ENCODE results near the gene CARMIL1.
"Not testable (repeated sequence)": the region's sequence is repeated elsewhere in the genome, so short reads cannot be mapped to it uniquely, and the experiment has no call there.

Gene CARMIL1

DNA sequence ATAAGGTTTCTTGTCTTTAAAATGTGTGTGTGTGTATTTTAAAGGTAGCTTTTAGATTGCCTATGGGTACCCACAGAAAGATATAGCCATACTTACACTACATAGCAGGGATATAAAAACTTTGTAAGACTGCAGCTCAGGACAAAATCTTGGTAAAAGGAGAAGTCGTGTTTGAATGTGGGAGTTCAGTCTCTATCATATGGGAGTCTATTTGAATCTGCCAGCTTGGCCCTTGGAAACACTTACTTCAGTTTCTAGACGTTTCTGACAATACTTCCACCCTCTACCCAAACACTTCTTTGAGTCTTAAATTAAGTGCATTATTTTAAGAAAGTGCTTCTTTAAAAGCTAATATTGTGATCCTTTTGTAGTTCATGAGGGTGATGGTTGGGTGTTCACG, 155.7 kb downstream of the CARMIL1 start:
- Histone ChIP-seq H3K36me3 (no peaks in the 10 kb centered on the region), H3K27me3 (ENCODE audit: insufficient read depth, low read depth, severe bottlenecking) (no peaks in the 10 kb centered on the region), H3K27ac (no peak overlapping the region), H3K4me3 (ENCODE audit: low read depth, low read length) (no peak overlapping the region), H3K9me3 (ENCODE audit: severe bottlenecking) (no peaks in the 10 kb centered on the region)
- TF ChIP-seq, protein P1, sequence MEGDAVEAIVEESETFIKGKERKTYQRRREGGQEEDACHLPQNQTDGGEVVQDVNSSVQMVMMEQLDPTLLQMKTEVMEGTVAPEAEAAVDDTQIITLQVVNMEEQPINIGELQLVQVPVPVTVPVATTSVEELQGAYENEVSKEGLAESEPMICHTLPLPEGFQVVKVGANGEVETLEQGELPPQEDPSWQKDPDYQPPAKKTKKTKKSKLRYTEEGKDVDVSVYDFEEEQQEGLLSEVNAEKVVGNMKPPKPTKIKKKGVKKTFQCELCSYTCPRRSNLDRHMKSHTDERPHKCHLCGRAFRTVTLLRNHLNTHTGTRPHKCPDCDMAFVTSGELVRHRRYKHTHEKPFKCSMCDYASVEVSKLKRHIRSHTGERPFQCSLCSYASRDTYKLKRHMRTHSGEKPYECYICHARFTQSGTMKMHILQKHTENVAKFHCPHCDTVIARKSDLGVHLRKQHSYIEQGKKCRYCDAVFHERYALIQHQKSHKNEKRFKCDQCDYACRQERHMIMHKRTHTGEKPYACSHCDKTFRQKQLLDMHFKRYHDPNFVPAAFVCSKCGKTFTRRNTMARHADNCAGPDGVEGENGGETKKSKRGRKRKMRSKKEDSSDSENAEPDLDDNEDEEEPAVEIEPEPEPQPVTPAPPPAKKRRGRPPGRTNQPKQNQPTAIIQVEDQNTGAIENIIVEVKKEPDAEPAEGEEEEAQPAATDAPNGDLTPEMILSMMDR (IDR thresholded peaks at IDR 0.05; ENCODE audit: low read depth, low read length): no peak
- DNase-seq: no peak

- Histone ChIP-seq H3K27ac (no peak overlapping the region), H3K9me3 (ENCODE audit: severe bottlenecking) (no peaks in the 10 kb centered on the region), H3K27me3 (ENCODE audit: insufficient read depth, low read depth, severe bottlenecking) (no peaks in the 10 kb centered on the region), H3K36me3 (no peaks in the 10 kb centered on the region), H3K4me3 (ENCODE audit: low read depth, low read length) (no peak overlapping the region)
- DNase-seq: no peak
- TF ChIP-seq, protein P1 (IDR thresholded peaks at IDR 0.05; ENCODE audit: low read depth, low read length): no peak
Measured at GRCh38 chr6:25435416-25435985, 156.3 kb downstream of the CARMIL1 start.

DNA sequence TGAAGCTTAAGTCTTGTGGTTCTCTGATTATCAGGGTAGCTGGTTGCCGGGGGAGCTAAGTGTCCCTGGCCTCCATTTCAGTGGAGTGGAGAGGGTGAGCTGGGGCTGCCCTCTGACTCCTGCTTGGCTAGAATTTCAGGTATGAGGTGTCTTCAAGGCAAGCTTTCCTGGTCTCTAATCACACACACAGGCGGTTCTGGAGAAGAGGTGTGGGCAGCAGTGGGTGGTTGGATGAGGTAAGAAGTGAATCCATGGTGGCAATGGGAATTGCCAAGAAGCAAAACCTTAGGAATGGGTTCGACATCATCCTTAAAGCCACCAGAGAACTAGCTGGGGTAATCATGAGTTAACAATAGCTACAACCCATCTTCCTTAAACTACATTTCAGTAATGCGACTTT, 157.6 kb downstream of the CARMIL1 start:
- no peaks in the 10 kb centered on the region for H3K36me3 ChIP-seq
- H3K9me3 ChIP-seq (ENCODE audit: severe bottlenecking): no peaks in the 10 kb centered on the region
- no peak overlapping the region for H3K4me3 ChIP-seq (ENCODE audit: low read depth, low read length)
- H3K27me3 ChIP-seq (ENCODE audit: insufficient read depth, low read depth, severe bottlenecking): no peaks in the 10 kb centered on the region
- H3K27ac ChIP-seq: no peak overlapping the region
- TF ChIP-seq, protein P1 (IDR thresholded peaks at IDR 0.05; ENCODE audit: low read depth, low read length): no peak
- no peak for DNase-seq

GRCh38 chr6:25439368-25439767, 160.2 kb downstream of the CARMIL1 start:
- Histone ChIP-seq H3K36me3 (no peaks in the 10 kb centered on the region), H3K27ac (peak overlapping the region; percentile 35), H3K9me3 (ENCODE audit: severe bottlenecking) (no peaks in the 10 kb centered on the region), H3K27me3 (ENCODE audit: insufficient read depth, low read depth, severe bottlenecking) (no peaks in the 10 kb centered on the region), H3K4me3 (ENCODE audit: low read depth, low read length) (no peak overlapping the region)
- TF ChIP-seq, protein P1 (IDR thresholded peaks at IDR 0.05; ENCODE audit: low read depth, low read length): no peak
- peak; percentile 76 for DNase-seq

GRCh38 chr6:25441663-25442270, 162.6 kb downstream of the CARMIL1 start:
- Histone ChIP-seq H3K27ac (no peak overlapping the region), H3K27me3 (ENCODE audit: insufficient read depth, low read depth, severe bottlenecking) (no peaks in the 10 kb centered on the region), H3K4me3 (ENCODE audit: low read depth, low read length) (no peak overlapping the region), H3K9me3 (ENCODE audit: severe bottlenecking) (no peaks in the 10 kb centered on the region), H3K36me3 (no peaks in the 10 kb centered on the region)
- DNase-seq: no peak
- TF ChIP-seq, protein P1 (IDR thresholded peaks at IDR 0.05; ENCODE audit: low read depth, low read length): no peak

GRCh38 chr6:25442898-25443297, 163.7 kb downstream of the CARMIL1 start:
- H3K27ac ChIP-seq: no peak overlapping the region
- DNase-seq: no peak
- TF ChIP-seq, protein P1 (IDR thresholded peaks at IDR 0.05; ENCODE audit: low read depth, low read length): no peak
- H3K27me3 ChIP-seq (ENCODE audit: insufficient read depth, low read depth, severe bottlenecking): no peaks in the 10 kb centered on the region
- no peak overlapping the region for H3K4me3 ChIP-seq (ENCODE audit: low read depth, low read length)
- no peaks in the 10 kb centered on the region for H3K36me3 ChIP-seq
- no peaks in the 10 kb centered on the region for H3K9me3 ChIP-seq (ENCODE audit: severe bottlenecking)

DNA sequence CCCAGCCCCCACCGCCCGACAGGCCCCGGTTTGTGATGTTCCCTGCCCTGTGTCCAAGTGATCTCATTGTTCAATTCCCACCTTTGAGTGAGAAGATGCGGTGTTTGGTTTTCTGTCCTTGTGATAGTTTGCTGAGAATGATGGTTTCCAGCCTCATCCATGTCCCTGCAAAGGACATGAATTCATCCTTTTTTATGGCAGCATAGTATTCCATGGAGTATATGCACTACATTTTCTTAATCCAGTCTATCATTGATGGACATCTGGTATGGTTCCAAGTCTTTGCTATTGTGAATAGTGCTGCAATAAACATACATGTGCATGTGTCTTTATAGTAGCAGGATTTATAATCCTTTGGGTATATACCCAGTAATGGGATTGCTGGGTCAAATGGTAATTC, 165.3 kb downstream of the CARMIL1 start:
- not testable (repeated sequence) for H3K27ac ChIP-seq; H3K9me3 ChIP-seq (ENCODE audit: severe bottlenecking); H3K4me3 ChIP-seq (ENCODE audit: low read depth, low read length); DNase-seq; H3K27me3 ChIP-seq (ENCODE audit: insufficient read depth, low read depth, severe bottlenecking); H3K36me3 ChIP-seq
